ENCODE measurements around the gene SPOCK1. TPM values are rescaled to one million over a fixed set of nuclear protein-coding genes. Genes with fewer than 3 reads are reported as not detected.

SPOCK1 gene
- total RNA-seq, 2 experiments from 2014 or later, result not detected

DNA sequence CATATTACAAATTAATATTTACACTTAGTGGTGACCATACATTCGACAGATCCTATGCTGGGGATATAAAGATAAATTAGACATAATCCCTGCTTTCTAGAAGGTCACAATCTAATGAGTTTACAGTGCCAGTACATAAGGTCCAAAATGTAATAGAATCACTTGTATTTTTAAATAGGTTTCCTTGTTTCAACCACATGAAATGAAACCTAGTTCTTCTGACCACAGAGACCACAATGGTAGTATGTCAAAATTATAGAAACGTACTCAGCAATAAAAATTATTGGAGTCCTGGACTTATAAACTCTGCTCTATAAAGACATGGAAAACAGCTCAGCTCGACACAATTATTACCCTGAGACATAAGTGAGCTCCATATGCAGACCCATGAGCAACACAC lies 444.3 kb downstream of the SPOCK1 start:
- ATAC-seq (no peak), DNase-seq (no peak)
- no peak overlapping the region for H3K27ac Mint-ChIP-seq
- POLR2A ChIA-PET, result no interaction called here
- no peak overlapping the region for H3K4me3 Mint-ChIP-seq
- no peaks in the 10 kb centered on the region for H3K36me3 Mint-ChIP-seq (ENCODE audit: low read depth)
- CTCF ChIA-PET, result no interaction called here
- H3K27me3 Mint-ChIP-seq (ENCODE audit: low read depth), result no peaks in the 10 kb centered on the region
- no peaks in the 10 kb centered on the region for H3K9me3 Mint-ChIP-seq (ENCODE audit: insufficient read depth)
- H3K4me1 Mint-ChIP-seq (ENCODE audit: low read depth), result no peaks in the 10 kb centered on the region

DNA sequence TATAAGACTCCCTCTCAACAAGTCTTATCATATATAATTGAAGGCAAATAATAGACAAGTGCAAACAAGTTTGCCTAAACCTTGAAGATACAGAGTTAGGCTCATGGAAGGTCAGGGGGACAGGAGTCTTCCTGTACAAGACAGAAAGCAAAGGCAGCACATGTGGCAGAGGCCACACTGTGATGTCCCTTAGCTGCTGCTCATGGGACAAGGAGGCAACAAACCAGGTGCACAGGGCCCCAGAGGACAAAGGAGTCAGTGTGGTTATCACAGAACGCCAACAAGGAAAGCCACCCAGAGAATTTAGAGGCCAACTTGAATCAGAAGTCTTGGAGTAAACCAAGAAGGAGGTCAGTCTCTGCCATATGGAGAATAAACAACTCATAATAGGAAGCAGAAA lies 444.8 kb downstream of the SPOCK1 start:
- Mint-ChIP-seq H3K36me3 (ENCODE audit: low read depth) (no peaks in the 10 kb centered on the region), H3K27me3 (ENCODE audit: low read depth) (no peaks in the 10 kb centered on the region), H3K9me3 (ENCODE audit: insufficient read depth) (no peaks in the 10 kb centered on the region), H3K4me1 (ENCODE audit: low read depth) (no peaks in the 10 kb centered on the region), H3K4me3 (no peak overlapping the region), H3K27ac (no peak overlapping the region)
- POLR2A ChIA-PET, result no interaction called here
- CTCF ChIA-PET, result no interaction called here
- DNase-seq, result no peak
- ATAC-seq, result no peak

DNA sequence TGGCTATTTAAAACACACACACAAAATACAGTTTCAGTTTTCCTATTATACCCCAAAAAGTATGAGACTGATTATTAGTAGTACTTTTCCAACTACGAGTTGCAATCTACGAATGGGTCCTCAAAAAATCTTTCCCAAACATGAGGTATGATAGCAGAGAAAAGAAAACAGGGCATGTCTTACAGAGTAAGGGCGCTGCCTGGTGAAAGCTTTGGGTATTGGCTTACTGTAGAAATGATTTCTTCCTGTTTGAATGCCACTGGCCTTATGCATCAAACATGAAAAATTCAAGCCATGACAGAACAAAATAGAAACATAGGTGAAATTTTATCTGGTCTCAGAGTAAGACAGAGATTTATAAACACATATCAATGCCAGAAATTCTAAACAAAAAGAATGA lies 448.0 kb downstream of the SPOCK1 start:
- ChIA-PET CTCF (no interaction called here), POLR2A (no interaction called here)
- no peak for DNase-seq
- Mint-ChIP-seq H3K4me3 (no peak overlapping the region), H3K27ac (no peak overlapping the region), H3K36me3 (ENCODE audit: low read depth) (no peaks in the 10 kb centered on the region), H3K4me1 (ENCODE audit: low read depth) (no peaks in the 10 kb centered on the region), H3K27me3 (ENCODE audit: low read depth) (no peaks in the 10 kb centered on the region), H3K9me3 (ENCODE audit: insufficient read depth) (no peaks in the 10 kb centered on the region)
- ATAC-seq, result no peak

DNA sequence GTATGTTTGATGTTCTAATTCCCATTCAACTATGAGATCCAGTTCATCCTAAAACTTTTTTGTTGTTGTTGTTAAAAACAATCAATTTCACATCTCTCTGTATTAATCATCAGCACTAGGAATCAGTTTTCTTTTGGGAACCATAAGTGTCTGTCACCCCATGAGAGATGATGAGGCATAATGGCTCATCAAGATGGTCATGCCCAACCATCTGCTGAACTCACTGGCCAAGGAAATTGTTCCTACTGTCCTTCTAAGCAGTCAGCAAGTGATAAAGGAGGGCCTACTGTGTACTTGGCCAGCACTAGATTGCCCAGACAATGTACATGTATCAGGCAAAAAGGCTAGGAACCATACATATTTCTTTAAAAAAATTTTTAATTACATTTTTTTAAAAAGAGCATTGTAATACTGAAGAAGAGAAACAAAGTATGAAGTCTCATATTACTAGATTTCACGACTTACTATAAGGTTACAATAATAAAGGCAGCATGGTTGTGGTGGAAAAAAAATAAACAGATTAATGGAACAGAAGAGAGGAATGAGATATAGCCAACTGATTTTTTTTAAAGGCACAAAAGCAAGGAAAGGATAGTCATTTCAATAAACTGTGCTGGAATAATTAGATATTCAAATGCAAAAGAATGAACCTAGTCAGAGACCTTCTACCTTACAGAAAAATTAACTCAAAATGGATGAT lies 458.3 kb downstream of the SPOCK1 start:
- no peak for ATAC-seq
- Mint-ChIP-seq H3K27me3 (ENCODE audit: low read depth) (no peaks in the 10 kb centered on the region), H3K9me3 (ENCODE audit: insufficient read depth) (peaks cover 4% of the 10 kb centered on the region)

DNA sequence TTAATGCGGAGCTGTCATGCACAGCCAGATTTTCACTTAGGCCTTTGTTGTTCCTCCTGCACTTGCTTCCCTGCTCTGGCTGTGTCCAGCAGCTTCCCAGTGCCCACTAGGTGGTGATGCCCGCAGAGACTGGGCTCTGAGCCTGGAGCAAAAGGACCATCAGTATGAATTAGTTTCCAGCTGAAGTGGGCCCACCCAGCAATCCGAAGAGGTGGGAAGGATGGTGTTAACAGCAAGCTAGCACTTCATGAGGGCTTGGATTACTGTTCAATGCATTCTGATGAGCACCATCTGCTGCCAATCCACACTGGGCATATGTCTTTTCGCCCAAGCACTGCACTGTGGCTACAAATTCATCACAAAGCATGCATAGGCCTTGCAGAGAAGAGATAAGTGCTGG lies 459.1 kb downstream of the SPOCK1 start:
- Mint-ChIP-seq H3K27ac (no peak overlapping the region), H3K9me3 (ENCODE audit: insufficient read depth) (peaks cover 4% of the 10 kb centered on the region)
- CTCF ChIA-PET, result interaction anchor here (0.5 kb wide), 1 partner anchor 419 kb away, joined by 3 read pairs; no protein-coding TSS in a partner anchor

More for the DNA sequence above, 458.3 kb downstream of the SPOCK1 start:
- ChIA-PET CTCF (no interaction called here), POLR2A (no interaction called here)
- H3K27ac Mint-ChIP-seq, result no peak overlapping the region
- DNase-seq, result no peak
- H3K4me3 Mint-ChIP-seq, result no peak overlapping the region
- no peaks in the 10 kb centered on the region for H3K4me1 Mint-ChIP-seq (ENCODE audit: low read depth)
- H3K36me3 Mint-ChIP-seq (ENCODE audit: low read depth), result no peaks in the 10 kb centered on the region

DNA sequence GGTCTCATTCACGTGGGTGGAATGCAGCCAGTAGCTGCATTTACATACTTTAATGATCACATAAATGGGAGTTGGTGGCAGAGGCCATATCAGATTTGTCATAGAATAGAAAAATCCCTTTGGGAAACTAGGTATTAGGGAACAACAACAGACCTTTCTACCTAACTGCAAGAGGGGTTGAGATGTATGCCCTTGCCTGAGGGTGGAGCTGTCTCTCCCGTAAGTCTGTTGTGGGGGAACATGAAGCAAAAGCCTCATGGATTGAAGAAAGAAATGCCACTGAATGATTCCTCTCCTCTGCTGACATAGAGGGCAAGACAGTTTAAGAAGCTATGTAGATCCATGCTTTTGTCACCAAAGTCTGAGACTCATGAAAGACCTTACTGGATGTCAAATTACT lies 461.3 kb downstream of the SPOCK1 start:
- no peaks in the 10 kb centered on the region for H3K36me3 Mint-ChIP-seq (ENCODE audit: low read depth)
- DNase-seq (no peak), ATAC-seq (no peak)
- ChIA-PET CTCF (no interaction called here), POLR2A (interaction anchor here (0.6 kb wide), 1 partner anchor 42 kb away, joined by 3 read pairs; no protein-coding TSS in a partner anchor)
- H3K27ac Mint-ChIP-seq, result no peak overlapping the region
- no peaks in the 10 kb centered on the region for H3K4me1 Mint-ChIP-seq (ENCODE audit: low read depth)
- no peaks in the 10 kb centered on the region for H3K9me3 Mint-ChIP-seq (ENCODE audit: insufficient read depth)
- no peaks in the 10 kb centered on the region for H3K27me3 Mint-ChIP-seq (ENCODE audit: low read depth)
- no peak overlapping the region for H3K4me3 Mint-ChIP-seq

More for the DNA sequence above, 459.1 kb downstream of the SPOCK1 start:
- DNase-seq (no peak), ATAC-seq (no peak)
- POLR2A ChIA-PET, result no interaction called here
- H3K27me3 Mint-ChIP-seq (ENCODE audit: low read depth), result no peaks in the 10 kb centered on the region
- no peaks in the 10 kb centered on the region for H3K36me3 Mint-ChIP-seq (ENCODE audit: low read depth)
- no peaks in the 10 kb centered on the region for H3K4me1 Mint-ChIP-seq (ENCODE audit: low read depth)
- no peak overlapping the region for H3K4me3 Mint-ChIP-seq

DNA sequence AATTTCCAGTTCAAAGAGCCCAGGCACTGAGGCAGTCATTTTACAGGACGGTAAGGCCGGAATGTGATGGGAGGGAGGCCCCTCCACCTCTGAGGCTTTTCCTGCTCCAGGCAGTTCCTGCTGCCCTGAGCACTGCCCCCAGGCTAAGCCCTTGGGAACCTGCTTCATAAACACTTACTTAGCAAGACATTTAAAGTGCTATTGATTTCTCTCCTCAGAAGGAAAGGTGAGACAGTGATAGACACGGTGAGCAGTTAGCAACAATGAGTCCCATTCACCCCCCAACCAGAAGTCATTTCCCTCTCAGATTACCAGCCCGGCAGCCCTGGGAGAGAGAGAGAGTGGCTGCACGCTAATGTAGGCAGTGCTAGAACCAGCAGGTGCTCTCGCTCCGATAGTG lies 462.5 kb downstream of the SPOCK1 start:
- ChIA-PET POLR2A (no interaction called here), CTCF (no interaction called here)
- Mint-ChIP-seq H3K9me3 (ENCODE audit: insufficient read depth) (no peaks in the 10 kb centered on the region), H3K27me3 (ENCODE audit: low read depth) (no peaks in the 10 kb centered on the region), H3K36me3 (ENCODE audit: low read depth) (no peaks in the 10 kb centered on the region), H3K4me3 (no peak overlapping the region), H3K27ac (no peak overlapping the region), H3K4me1 (ENCODE audit: low read depth) (no peaks in the 10 kb centered on the region)
- ATAC-seq (no peak), DNase-seq (no peak)

DNA sequence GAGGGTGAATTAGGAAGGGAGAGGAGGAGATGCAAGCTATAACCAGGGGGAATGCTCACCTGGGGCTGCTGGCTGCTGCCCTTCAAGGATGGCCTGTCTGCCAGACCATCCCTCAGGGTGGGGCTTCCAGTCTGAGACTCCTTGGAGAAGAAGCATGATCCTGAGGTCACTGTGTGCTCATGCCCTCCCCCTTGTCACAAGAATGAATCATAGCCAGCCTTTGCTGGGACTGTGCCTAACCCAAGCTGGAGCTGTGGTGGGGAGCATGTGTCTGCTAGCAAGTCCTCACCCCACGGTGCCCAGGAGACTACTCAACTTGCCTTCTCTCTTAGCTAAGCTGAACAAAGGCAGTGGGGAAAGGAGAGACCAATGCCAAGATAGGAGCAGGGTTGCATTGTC lies 463.6 kb downstream of the SPOCK1 start:
- ChIA-PET CTCF (no interaction called here), POLR2A (no interaction called here)
- H3K27me3 Mint-ChIP-seq (ENCODE audit: low read depth), result no peaks in the 10 kb centered on the region
- no peak overlapping the region for H3K4me3 Mint-ChIP-seq
- DNase-seq, result no peak
- H3K9me3 Mint-ChIP-seq (ENCODE audit: insufficient read depth), result no peaks in the 10 kb centered on the region
- no peaks in the 10 kb centered on the region for H3K36me3 Mint-ChIP-seq (ENCODE audit: low read depth)
- no peak for ATAC-seq
- H3K4me1 Mint-ChIP-seq (ENCODE audit: low read depth), result no peaks in the 10 kb centered on the region
- no peak overlapping the region for H3K27ac Mint-ChIP-seq

DNA sequence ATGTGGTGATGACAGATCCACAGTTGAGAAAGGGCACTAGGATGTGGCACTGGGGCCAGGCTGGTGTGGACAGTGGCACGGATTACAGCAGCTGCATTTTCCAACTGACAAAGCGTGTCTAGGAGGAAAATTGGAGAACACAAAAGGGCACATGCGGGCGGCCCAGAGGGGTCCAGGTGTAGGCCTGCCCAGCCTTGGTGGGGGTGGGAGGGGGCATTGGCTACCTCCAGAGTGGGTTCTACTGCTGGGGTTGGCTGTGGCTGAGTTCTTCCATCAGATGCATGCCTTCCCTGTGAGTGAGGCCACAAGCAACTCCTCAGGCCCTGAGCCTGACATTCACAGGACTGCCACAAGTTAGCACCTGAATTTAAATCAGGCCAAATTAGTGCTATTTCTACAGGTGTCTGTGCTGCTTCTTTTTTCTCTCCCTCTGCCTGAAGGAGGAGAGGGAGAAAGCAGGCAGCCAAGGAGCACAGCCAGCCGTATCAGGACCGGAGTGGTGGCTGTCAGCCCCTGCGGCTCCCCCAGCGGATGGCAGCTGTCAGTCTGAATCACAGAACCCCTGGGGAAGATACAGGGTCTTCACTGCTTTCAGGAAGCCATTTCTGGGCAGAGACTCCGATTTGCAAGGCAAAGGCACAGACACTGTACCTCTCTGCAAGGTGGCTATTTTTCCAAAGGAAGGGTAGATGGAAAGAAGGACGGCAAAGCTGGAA lies 464.2 kb downstream of the SPOCK1 start:
- H3K9me3 Mint-ChIP-seq (ENCODE audit: insufficient read depth), result no peaks in the 10 kb centered on the region
- H3K4me1 Mint-ChIP-seq (ENCODE audit: low read depth), result no peaks in the 10 kb centered on the region
- no peaks in the 10 kb centered on the region for H3K27me3 Mint-ChIP-seq (ENCODE audit: low read depth)
- ATAC-seq, result no peak
- H3K4me3 Mint-ChIP-seq, result no peak overlapping the region
- POLR2A ChIA-PET, result no interaction called here
- no peaks in the 10 kb centered on the region for H3K36me3 Mint-ChIP-seq (ENCODE audit: low read depth)
- DNase-seq, result no peak
- H3K27ac Mint-ChIP-seq, result no peak overlapping the region
- CTCF ChIA-PET, result no interaction called here

DNA sequence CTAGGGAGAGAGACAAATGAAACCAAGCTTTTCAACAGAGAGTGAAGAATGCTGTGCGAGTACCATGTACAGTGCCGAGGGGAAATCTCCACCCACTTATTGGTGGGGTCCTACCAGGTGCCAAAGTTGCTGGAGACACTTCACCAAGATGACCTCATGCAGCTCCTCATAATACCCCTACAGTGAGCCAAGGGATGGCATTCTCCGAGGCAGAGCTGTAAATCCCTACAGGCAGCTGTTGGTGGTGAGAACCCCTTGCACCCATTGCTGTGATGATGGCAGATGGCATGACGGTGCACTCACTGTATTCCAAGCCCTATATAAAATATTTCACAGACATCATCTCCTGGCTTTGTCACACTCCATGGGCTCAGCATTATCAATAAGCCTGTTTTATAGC lies 464.9 kb downstream of the SPOCK1 start:
- no peak overlapping the region for H3K27ac Mint-ChIP-seq
- no peak for ATAC-seq
- H3K4me3 Mint-ChIP-seq, result no peak overlapping the region
- CTCF ChIA-PET, result no interaction called here
- H3K9me3 Mint-ChIP-seq (ENCODE audit: insufficient read depth), result no peaks in the 10 kb centered on the region
- H3K4me1 Mint-ChIP-seq (ENCODE audit: low read depth), result no peaks in the 10 kb centered on the region
- no peaks in the 10 kb centered on the region for H3K36me3 Mint-ChIP-seq (ENCODE audit: low read depth)
- H3K27me3 Mint-ChIP-seq (ENCODE audit: low read depth), result no peaks in the 10 kb centered on the region
- DNase-seq, result no peak
- POLR2A ChIA-PET, result no interaction called here

DNA sequence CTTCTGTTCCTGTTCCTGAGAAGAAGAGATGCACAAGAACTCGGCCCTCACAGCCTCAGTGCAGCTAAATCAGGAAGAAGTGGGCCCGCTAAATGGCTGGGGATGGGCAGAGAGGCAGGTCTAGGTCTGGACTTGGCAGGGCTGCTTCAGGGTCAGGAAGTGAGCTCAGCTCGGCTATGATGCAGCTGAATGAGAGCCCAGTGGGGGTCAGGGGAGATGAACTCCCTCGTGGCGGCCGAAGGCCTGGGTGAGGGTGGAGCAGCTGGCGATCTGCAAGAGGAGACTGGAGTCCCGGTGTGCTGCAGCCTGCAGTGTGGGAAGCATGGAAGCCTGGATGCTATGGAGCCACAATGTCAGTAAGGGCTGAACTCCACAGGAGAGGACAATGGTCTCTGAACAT lies 466.2 kb downstream of the SPOCK1 start:
- no peak for DNase-seq
- POLR2A ChIA-PET, result no interaction called here
- H3K9me3 Mint-ChIP-seq (ENCODE audit: insufficient read depth), result no peaks in the 10 kb centered on the region
- H3K27me3 Mint-ChIP-seq (ENCODE audit: low read depth), result no peaks in the 10 kb centered on the region
- H3K36me3 Mint-ChIP-seq (ENCODE audit: low read depth), result no peaks in the 10 kb centered on the region
- H3K4me3 Mint-ChIP-seq, result no peak overlapping the region
- ATAC-seq, result no peak
- no peak overlapping the region for H3K27ac Mint-ChIP-seq
- CTCF ChIA-PET, result no interaction called here
- H3K4me1 Mint-ChIP-seq (ENCODE audit: low read depth), result no peaks in the 10 kb centered on the region

DNA sequence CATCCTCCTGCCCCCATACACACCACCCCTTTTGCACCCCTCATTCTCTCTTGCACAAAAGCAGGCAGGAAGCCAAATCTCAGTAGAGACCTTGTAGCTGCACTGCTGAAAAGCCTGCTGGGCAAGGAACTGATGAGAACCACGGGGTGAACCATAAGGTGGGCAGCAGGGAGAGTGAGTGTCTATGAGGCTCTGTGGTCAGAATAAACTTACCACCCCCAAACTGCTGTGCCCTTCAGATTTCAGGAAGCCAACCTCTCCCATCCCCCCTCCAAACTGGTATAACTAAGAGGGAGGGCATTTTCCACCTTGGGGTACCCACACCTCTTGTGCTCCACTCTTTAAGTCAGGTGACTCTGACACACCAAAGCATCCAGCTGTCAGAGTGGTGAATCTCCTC lies 471.4 kb downstream of the SPOCK1 start:
- no peaks in the 10 kb centered on the region for H3K9me3 Mint-ChIP-seq (ENCODE audit: insufficient read depth)
- H3K27ac Mint-ChIP-seq, result no peak overlapping the region
- DNase-seq, result no peak
- H3K4me1 Mint-ChIP-seq (ENCODE audit: low read depth), result no peaks in the 10 kb centered on the region
- CTCF ChIA-PET, result no interaction called here
- POLR2A ChIA-PET, result no interaction called here
- H3K27me3 Mint-ChIP-seq (ENCODE audit: low read depth), result no peaks in the 10 kb centered on the region
- H3K4me3 Mint-ChIP-seq, result no peak overlapping the region
- H3K36me3 Mint-ChIP-seq (ENCODE audit: low read depth), result no peaks in the 10 kb centered on the region
- no peak for ATAC-seq

DNA sequence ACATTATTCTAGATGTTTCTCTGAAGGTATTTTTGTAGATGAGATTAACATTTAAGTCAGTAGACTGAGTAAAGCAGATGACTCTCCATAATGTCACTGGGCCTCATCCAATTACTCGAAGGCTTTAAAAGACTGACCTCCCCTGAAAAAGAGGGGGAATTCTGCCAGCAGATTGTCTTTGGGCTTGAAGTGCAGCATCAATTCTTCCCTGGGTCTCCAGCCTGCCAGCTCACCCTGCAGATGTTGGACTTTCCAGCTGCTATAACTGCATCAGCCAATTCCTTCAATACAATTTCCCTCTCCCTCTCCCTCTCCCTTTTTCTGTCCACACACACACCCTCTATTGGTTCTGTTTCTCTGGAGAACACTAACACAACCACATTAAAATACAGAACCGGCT lies 472.8 kb downstream of the SPOCK1 start:
- POLR2A ChIA-PET, result no interaction called here
- ATAC-seq, result no peak
- no peaks in the 10 kb centered on the region for H3K4me1 Mint-ChIP-seq (ENCODE audit: low read depth)
- no peak for DNase-seq
- CTCF ChIA-PET, result no interaction called here
- H3K9me3 Mint-ChIP-seq (ENCODE audit: insufficient read depth), result no peaks in the 10 kb centered on the region
- H3K36me3 Mint-ChIP-seq (ENCODE audit: low read depth), result no peaks in the 10 kb centered on the region
- H3K4me3 Mint-ChIP-seq, result no peak overlapping the region
- no peak overlapping the region for H3K27ac Mint-ChIP-seq
- no peaks in the 10 kb centered on the region for H3K27me3 Mint-ChIP-seq (ENCODE audit: low read depth)

Data from activated CD8-positive, alpha-beta T cell treated with anti-CD3 and anti-CD28 coated beads, Interleukin-2, amount 10 ng/mL, durations not matched to agents 7 days and 5 days (primary cell).